Measurements from ENCODE around the gene PLIN3.
"Not testable (repeated sequence)": the region's sequence is repeated elsewhere in the genome, so short reads cannot be mapped to it uniquely, and the experiment has no call there.

Gene PLIN3

DNA sequence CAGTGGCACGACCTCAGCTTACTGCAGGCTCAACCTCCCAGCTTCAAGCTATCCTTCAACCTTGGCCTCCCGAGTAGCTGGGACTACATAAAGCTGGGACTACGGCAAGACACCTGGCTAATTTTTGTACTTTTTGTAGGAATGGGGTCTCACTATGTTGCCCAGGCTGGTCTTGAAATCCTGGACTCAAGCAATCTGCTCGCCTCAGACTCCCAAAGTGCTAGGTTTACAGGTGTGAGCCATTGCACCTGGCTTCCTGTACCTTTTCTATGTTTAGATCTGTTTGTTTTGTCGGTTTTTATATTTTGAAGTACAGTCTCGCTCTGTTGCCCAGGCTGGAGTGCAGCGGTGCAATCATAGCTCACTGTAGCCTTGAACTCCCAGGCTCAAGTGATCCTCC is 18.4 kb downstream of the PLIN3 start:
- DNase-seq (ENCODE audit: extremely low read depth in 1 of 2, low read depth in 1 of 2) = no peak

DNA sequence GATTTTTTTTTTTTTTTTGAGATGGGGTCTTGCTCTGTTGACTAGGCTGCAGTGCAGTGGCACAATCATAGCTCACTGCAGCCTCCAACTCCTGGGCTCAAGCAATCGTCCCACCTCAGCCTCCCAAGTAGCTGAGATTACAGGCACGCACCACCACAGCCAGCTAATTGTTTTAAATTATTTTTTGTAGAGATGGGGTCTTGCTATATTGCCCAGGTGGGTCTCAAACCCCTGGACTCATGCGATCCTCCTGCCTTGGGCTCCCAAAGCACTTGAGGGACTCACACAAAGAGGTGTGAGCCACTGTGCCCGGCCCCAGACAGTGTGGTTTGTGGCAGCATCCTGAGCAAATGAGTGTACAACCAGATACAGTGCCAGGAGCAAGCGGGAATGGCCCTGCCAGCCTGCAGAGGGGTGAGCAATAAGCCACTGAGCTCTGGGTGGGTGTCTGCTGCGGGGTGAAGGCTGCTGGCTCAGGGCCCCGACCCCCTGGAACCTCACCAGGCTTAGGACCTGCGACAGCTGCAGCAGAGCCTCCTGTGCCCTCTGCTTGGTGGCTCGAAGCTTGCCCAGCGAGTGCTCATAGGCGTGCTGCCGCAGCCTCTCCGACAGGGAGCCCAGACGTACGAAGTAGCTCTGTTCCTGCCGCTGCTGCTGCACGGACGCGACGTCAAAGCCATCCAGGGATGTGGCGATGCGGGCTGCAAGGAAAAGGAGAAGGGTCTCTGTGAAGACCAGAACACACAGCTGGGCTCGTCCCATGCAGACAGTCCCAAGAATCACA is 20.1 kb downstream of the PLIN3 start:
- no peak for DNase-seq (ENCODE audit: extremely low read depth in 1 of 2, low read depth in 1 of 2)

DNA sequence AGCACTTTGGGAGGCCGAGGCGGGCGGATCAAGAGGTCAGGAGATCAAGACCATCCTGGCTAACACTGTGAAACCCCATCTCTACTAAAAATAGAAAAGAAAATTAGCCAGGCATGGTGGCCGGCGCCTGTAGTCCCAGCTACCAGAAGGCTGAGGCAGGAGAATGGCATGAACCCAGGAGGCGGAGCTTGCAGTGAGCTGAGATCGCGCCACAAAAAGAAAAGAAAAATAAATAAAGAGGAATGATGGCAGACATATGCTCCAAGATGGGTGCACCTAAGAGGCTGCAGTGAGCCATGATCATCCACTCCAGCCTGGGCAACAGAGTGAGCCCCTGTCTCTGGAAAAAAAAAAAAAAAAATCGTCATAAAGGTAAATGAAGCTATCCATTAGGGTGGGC is 21.5 kb downstream of the PLIN3 start:
- not testable (repeated sequence) for DNase-seq (ENCODE audit: extremely low read depth in 1 of 2, low read depth in 1 of 2)

DNA sequence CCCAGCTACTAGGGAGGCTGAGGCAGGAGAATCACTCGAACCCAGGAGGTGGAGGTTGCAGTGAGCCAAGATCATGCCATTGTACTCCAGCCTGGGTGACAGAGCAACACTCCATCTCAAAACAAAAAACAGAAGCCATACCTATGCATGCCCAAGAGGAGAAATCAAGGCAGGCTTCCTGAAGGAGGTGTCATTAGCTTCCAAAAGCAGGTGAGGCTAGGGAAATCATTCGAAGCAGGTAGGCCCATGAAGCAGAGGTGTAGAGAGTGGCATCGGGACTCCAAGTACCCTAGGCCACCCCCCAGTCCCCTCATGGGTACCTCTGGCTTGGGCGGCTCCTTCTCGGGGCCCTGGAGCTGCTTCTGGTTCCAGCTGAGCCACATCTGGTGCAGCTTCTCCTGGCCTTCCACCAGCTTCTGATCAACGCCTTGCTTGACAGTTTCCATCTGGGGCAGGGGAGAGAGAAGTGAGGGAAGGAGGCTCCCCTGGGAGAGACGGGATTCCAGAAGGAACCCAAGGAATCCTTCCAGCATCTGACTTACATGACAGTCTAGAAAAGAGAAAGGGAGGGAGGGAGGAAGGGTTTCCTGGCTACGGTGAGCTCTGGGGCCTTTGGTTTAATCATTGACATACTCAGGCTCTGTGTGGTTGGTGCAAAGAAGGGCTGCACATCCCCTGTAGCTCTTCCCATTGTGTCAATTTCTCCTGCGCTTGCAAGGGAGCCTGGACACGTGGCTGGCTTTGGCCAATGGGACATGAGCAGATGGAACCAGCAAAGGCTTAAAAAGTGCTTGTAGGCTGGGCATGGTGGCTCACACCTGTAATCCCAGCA is 22.9 kb downstream of the PLIN3 start:
- DNase-seq (ENCODE audit: extremely low read depth in 1 of 2, low read depth in 1 of 2) = no peak

DNA sequence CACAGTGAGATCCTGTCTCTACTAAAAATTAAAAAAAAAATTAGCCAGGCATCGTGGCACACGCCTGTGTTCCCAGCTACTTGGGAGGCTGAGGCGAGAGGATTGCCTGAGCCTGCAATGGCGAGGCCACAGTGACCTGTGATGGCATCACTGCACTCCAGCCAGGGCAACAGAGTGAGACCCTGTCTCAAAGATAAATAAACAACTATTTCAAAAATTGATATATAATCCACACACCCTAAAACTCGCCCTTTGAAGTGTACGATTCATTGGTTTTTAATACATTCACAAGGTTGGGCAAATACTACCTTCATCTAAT is 23.9 kb downstream of the PLIN3 start:
- DNase-seq (ENCODE audit: extremely low read depth in 1 of 2, low read depth in 1 of 2) = no peak

DNA sequence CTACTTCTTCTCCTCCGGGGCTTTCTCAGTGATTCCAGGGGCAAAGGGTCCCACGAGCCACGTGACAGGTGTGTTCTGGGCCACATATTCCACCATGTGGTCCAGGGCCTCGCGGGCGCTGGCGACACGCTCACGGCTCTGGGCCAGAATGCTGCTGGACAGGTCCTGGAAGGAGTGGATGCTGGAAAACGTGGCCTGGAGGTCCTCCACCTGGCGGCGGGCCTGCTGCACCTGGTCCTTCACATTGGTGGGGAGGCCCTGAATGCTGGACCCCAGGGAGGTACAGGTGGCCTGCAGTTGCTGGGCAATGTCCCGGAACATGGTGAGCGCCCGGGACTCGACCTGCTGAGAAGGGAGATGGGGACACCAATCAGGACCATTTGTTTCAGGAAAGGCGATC is 28.3 kb downstream of the PLIN3 start:
- DNase-seq (ENCODE audit: extremely low read depth in 1 of 2, low read depth in 1 of 2) = no peak

DNA sequence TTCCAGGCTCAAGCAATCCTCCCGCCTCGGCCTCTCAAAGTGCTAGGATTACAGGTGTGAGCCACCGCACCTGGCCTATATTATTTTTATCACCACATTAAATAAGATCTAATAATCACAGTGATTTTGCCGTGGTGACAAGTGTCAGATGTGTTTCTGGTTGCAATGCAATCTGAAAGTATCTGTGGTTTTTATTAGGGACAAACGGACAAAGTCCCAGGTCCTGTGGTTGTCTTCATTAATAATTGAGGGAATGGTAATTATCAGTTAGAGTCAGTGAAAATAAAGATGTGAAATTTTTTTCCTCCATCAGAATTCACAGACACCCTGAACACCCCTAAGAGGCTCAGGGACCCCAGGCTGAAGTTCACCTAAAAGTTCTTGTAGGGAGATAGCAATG is 34.7 kb downstream of the PLIN3 start:
- DNase-seq (ENCODE audit: extremely low read depth in 1 of 2, low read depth in 1 of 2) = no peak

DNA sequence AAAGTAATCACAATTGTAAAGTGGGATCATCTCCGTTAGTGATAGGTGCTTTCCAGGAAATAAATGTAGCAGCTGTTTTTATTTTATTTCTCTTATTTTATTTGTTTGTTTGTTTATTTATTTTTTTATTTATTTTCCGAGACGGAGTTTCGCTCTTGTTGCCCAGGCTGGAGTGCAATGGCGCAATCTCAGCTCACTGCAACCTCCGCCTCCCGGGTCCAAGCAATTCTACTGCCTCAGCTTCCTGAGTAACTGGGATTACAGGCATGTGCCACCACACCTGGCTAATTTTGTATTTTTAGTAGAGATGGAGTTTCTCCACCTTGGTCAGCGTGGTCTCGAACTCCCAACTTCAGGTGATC is 35.5 kb downstream of the PLIN3 start:
- not testable (repeated sequence) for DNase-seq (ENCODE audit: extremely low read depth in 1 of 2, low read depth in 1 of 2)

DNA sequence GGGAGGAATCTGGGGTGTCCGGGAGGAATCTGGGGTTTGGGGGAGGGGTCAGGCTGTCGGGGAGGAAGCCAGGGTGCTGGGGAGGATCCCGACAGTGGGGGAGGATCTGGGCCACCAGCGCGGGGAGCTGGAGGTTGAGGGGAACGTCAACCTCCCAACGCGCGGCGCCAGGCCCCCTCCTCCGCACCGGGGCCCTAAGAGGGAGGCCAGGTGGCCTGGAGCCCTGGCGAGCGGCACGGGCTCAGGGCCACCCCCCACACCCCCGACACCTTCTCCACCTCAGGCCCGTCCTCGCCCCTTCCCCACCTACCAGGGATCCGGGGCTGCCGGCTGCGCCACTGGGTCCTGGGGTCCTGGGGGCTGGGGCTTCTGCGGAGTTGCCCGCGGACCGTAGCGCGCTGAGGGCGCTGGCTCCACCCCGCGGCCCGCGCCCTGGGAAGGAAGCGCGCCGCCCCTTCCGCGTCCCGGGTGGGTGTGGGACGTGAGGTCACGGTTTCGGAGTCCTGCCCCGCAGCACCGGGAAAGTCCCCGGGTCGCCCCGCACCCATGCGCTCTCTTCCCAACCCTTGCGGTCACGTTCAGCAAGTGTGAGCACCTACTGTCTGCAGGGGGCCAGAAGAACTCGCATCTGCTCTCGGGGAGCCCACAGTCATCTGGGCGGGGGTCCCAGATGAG is 36.0 kb downstream of the PLIN3 start, which contains the start of gene TICAM1:
Gene TICAM1, minus strand, starts transcription at position 409 of the 675 bp plus-strand sequence. CDS start 13,335 bp downstream, outside the sequence.
- DNase-seq (ENCODE audit: extremely low read depth in 1 of 2, low read depth in 1 of 2) = peak; percentile 52 to 72

DNA sequence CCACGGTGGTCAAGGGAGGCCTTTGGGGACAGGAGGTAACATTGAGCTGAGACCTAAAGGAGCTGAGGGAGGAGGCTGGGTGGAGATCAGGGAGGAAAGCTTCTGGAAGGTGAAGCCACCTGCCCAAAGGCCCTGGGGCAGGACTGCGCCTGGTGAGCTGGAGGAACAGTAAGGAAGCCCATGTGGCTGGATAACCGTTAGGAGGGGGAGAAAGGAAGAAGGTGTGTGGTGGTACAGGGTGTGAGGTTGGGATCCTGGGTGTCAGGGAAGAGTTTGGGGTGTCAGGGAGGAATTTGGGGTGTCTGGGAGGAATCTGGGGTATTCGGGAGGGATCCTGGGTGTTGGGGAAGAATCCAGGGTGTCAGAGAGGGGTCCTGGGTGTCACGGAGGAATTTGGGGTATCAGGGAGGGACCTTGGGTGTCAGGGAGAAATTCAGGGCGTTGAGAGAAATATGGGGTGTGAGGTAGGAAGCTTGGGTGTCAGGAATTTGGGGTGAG is 36.6 kb downstream of the PLIN3 start:
- no peak for DNase-seq (ENCODE audit: extremely low read depth in 1 of 2, low read depth in 1 of 2)

DNA sequence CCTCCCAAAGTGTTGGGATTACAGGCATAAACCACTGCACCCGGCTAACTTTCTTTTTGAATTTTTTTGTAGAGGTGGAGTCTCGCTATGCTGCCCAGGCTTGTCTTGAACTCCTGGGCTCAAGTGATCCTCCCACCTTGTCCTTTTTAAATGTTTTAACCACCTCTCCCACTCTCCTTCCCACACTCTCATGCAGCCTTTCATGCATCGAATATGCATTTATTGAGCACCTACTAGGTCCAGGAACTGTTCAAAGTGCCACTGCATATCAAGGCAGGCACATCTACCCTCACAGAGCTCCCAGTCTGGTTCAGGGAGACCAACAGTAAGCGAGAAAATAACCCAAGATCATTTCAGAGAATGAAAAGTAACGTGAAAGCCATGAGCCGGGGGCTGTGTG is 37.1 kb downstream of the PLIN3 start:
- DNase-seq (ENCODE audit: extremely low read depth in 1 of 2, low read depth in 1 of 2) = no peak

DNA sequence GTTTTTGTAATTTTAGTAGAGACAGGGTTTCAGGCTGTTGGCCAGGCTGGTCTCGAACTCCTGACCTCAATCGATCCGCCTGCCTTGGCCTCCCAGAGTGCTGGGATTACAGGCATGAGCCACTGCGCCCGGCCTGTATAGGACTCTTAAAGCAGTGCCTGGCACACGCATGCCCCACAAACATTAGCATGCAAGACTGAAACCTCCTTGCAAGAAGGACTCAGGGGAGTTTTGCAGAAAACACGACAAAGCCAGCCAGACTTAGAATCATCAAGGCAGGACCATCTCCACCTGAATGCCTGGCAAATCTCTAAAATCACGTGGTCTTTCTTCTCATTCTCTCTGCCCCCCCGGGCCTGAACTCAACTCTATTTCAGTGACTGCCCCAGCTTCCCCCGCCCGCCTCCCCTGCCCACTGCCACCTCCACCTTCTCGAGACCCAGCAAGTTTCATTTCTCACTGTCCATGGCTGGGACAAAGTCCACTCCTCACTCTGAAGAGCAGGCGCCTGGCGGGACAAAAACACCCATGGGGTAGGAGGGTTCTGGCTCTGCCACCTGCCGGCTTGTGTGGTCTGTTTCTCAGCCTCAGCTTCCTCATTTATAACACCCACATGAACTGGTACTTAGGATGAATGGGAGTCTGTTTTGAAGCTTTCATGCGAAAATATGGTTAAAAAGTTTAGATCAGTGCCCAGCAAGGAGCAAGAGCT is 38.3 kb downstream of the PLIN3 start:
- no peak for DNase-seq (ENCODE audit: extremely low read depth in 1 of 2, low read depth in 1 of 2)

DNA sequence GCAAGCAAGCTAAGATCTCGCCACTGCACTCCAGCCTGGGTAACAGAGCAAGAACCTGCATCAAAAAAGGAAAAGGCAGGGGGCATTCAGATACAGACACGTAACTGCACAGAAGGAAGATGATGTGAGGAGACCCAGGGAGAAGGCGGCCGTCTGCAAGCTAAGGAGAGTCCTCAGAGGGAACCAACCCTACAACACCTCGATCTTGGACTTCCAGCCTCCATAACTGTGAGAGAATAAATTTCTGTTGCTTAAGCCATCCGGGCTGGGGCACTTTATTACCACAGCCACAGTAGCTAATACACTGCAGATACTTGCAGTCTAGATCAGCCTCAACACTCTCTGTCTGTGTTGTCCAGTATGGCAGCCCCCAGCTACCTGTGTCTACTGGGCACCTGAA is 43.9 kb downstream of the PLIN3 start:
- DNase-seq (ENCODE audit: extremely low read depth in 1 of 2, low read depth in 1 of 2) = no peak

DNA sequence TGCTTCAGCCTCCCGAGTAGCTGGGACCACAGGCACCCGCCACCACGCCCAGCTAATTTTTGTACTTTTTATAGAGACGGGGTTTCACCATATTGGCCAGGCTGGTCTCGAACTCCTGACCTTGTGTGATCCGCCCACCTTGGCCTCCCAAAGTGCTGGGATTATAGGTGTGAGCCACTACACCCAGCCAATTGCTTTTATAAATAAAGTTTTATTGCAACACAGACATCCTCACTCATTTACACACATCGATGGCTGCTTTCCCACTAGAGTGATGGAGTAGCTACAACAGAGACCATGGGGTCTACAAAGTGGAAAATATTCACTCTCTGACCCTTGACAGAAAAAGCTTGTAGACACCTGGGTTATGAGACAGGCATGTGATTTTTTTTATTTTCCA is 45.1 kb downstream of the PLIN3 start:
- not testable (repeated sequence) for DNase-seq (ENCODE audit: extremely low read depth in 1 of 2, low read depth in 1 of 2)

DNA sequence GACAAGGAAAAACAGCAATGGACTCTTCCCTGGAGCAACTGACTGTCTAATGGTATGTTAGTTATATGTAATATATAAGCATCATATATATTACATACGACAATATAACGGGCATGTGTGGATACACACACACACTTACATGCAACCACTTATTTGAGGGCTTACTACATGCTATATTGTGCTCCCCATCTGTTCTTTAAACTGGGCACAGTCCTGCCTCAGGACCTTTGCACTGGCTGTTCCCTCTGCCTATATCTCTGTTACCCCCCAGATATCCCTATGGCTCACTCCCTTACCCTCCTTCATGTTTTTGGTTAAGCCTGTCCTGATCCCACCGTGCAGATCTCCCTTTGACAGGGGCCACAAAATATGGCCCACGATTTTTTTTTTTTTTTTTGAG is 46.2 kb downstream of the PLIN3 start:
- DNase-seq (ENCODE audit: extremely low read depth in 1 of 2, low read depth in 1 of 2) = no peak

DNA sequence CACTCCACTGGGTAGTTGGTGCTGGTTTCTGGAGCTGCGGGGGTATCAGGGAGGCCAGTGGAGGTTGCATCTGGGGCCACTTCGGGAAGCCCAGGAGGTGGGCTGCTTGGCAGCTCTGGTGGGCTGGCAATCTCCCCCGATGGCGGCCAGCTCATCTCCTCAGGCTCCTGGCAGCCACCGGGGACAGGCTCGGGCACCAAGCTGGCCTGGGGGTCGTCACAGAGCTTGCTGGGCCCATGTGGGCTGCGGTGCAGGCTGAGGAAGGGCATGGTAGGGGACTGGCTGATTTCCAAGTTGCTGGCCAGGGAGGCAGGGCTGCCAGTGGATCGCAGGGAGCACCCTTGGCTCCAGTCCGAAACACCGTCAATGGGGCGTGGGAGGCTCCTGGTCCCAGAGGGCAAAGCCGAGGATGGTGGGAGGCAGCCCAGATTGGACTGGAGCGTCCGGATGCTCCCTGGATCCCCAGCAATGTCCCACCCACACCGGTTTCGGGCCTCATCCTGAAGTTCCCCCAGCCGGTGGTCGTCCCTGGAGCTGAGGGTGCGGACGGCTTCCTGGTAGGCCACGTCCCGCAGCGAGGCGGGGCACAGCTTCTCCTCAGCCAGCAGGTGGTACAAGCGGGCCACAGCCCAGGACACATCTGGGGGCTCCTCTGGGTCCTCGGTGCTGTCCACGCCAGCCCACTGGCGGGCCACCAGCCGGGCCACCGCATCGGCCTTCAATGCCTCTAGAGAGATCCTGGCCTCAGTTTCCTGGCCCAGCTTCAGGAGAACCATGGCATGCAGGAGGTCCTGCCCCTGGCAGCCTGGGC is 49.8 kb downstream of the PLIN3 start:
- no peak for DNase-seq (ENCODE audit: extremely low read depth in 1 of 2, low read depth in 1 of 2)

DNA sequence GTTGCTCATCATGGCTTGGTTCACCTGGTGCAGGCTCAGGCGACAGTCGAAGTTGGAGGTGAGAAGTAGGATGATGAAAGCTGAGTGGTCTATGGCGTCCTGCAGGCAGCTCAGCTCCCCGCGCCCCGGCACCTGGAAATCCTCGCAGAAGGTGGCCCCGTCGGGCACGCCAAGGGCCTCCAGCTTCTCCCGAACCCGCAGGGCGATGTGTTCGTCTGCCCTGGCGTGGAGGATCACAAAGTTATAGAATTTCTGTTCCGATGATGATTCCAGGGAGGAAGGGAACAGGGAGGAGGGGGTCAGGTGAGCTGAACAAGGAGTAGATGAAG is 50.6 kb downstream of the PLIN3 start:
- no peak for DNase-seq (ENCODE audit: extremely low read depth in 1 of 2, low read depth in 1 of 2)

DNA sequence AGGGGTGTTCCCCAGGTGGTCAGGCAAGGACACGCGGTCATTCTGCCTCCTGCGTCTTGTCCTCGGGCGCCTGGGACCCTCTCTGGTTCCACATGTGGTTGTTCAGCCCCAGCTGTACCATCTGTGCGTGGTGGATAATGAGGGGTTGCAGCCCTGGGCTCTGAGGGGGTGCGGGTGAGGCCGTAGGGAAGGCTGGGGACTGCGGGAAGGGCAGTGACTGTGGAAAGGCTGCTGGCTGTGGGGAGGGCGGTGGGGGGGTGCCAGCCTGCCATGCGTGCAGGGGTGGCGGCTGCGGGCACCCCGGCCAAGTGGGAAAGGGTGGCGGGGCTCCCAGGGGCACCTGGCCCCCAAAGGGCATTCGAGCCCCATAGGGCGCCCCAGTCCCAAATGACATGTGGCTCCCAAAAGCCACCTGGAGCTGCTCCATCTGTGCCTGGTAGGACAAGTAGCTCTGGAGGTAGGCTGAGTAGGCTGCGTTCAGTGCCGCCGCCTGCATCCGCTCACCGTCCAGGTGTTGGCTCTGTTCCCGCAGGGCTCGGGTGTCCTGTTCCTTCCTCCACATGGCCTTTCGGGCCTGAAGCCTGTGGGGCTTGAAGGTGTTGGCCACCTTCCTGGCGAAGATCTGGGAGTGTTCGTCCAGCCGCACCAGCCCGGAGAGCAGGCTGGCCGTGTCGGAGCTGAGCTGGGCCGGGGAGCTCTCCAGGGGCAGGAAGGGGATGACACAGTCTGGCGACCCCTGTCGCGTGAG is 51.1 kb downstream of the PLIN3 start:
- DNase-seq (ENCODE audit: extremely low read depth in 1 of 2, low read depth in 1 of 2) = no peak

DNA sequence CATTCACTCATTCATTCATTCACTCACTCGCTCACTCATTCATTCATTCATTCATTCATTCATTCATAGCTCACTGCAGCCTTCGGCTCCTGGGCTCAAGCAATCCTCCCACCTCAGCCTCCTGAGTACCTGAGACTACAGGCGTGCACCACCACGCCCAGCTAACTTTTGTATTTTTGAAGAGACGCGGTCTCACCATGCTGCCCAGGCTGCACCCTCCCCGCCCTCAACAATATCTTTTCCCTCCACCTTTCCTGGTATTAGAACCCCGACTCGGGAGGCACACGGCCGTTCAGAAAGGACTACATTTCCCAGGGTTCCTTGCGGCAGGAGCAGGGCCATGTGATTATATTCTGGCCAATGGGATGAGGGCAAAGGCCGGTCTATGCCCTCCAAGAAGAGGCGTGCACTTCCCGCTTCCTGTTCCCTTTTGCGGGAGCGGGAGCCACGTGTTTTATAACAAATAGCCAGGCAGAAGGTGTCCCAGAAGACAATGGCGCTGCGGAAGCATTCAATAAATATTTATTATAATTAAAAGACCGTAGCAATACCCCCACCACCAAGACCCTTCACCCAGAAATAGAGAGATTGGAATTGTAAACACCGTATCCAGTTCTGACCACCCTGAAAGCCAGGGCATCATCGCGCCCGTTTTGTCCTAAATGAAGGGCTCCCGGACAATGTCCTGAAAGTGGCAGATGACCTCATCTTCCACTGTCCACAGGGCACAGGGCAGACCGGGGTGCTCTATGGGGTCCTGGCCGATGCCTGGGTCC is 51.9 kb downstream of the PLIN3 start:
- DNase-seq (ENCODE audit: extremely low read depth in 1 of 2, low read depth in 1 of 2) = peak; percentile 49 to 68
